ENCODE results near the gene TDG. TPM values are rescaled to one million over a fixed set of nuclear protein-coding genes. Genes with fewer than 3 reads are reported as not detected.
A peak's percentile ranks its signal among the peaks of the same experiment; 100 is the strongest.

The TDG gene
- total and polyA plus RNA-seq, 10 of the 15 experiments (the other 5 are each of a cell fraction or from before 2014, with no cell fraction given), result 29.7 to 68.8 (median 51.2) TPM

DNA sequence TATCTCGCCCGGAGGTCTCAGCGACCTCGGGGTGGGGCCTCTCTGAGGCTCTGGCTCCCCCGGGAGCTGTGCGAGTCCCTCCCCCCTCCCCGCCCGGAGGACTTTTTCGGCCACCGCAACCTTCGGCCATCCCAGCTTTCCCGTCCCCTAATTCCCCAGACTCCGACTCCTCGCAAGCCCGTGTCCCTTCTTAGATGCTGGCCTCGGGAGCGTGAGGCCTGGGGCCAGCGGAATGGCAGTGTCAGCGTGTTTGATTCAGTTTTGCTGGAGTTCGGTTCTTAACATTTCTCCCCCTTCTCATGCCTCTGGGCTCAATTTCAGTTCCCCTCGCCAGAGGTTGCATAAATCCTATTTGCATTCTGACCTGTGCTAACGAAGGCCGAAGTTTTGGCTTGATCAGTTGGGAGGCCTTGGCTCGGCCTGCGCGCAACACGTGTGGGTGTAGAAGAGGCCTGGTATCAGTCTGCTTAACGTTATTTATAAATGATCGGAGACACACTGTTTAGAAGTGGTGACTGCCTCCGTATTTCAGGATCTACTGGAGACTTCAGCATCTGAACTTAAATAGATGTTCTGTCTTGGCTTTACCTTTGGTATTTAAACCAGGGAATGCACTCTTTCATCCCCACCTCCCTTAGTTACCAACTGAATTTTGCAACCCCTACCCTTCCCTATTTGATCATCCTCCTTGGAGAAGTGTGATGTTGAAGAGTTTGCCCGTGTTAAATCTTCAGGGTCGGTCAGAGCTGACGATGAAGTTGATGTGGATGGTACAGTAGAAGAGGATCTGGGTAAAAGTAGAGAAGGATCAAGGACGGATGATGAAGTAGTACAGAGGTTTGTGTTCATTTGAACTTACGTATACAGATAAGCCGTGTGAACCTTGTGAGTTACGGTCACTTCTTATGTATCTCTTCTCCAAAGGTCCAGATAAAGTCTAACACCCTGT lies 34.6 kb upstream of the TDG start (continued):
- TF ChIP-seq NFYA (IDR thresholded peaks at IDR 0.05; ENCODE audit: borderline replicate concordance, low read depth, low read length), result no peak
- peak; percentile 65; the same call in 1 of the 2 replicates for TF ChIP-seq SIN3A (IDR thresholded peaks at IDR 0.05; ENCODE audit: low read depth, low read length)
- TF ChIP-seq, protein P1, sequence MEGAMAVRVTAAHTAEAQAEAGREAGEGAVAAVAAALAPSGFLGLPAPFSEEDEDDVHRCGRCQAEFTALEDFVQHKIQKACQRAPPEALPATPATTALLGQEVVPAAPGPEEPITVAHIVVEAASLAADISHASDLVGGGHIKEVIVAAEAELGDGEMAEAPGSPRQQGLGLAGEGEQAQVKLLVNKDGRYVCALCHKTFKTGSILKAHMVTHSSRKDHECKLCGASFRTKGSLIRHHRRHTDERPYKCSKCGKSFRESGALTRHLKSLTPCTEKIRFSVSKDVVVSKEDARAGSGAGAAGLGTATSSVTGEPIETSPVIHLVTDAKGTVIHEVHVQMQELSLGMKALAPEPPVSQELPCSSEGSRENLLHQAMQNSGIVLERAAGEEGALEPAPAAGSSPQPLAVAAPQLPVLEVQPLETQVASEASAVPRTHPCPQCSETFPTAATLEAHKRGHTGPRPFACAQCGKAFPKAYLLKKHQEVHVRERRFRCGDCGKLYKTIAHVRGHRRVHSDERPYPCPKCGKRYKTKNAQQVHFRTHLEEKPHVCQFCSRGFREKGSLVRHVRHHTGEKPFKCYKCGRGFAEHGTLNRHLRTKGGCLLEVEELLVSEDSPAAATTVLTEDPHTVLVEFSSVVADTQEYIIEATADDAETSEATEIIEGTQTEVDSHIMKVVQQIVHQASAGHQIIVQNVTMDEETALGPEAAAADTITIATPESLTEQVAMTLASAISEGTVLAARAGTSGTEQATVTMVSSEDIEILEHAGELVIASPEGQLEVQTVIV (IDR thresholded peaks at IDR 0.05; ENCODE audit: borderline replicate concordance, partially characterized antibody), result no peak
- no peak for TF ChIP-seq POLR2AphosphoS2 (IDR thresholded peaks at IDR 0.05; ENCODE audit: low read depth, low read length)
- TF ChIP-seq, protein P2, sequence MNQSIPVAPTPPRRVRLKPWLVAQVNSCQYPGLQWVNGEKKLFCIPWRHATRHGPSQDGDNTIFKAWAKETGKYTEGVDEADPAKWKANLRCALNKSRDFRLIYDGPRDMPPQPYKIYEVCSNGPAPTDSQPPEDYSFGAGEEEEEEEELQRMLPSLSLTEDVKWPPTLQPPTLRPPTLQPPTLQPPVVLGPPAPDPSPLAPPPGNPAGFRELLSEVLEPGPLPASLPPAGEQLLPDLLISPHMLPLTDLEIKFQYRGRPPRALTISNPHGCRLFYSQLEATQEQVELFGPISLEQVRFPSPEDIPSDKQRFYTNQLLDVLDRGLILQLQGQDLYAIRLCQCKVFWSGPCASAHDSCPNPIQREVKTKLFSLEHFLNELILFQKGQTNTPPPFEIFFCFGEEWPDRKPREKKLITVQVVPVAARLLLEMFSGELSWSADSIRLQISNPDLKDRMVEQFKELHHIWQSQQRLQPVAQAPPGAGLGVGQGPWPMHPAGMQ (IDR thresholded peaks at IDR 0.05; ENCODE audit: borderline replicate concordance), result no peak
- peak in 1 of 2 experiments; percentile 36; a peak in 1 of 4 replicates for TF ChIP-seq EP300 (IDR thresholded peaks at IDR 0.05; ENCODE audit: borderline replicate concordance in 1 of 2, control insufficient read depth in 1 of 2, low read depth in 2 of 2, low read length in 2 of 2)

All from GM12878 (cell line).